GM12872 (cell line): ENCODE data around the gene ASB12.

Source experiments
- TF ChIP-seq, protein P1 (sequence below): IDR thresholded peaks from 3 replicates; pipeline ENCODE4 v1.5.1; 2011; ENCODE audit warnings: low read depth, mild to moderate bottlenecking, low read length, moderate library complexity; ENCODE audit not compliant: insufficient read depth

ASB12 gene

DNA sequence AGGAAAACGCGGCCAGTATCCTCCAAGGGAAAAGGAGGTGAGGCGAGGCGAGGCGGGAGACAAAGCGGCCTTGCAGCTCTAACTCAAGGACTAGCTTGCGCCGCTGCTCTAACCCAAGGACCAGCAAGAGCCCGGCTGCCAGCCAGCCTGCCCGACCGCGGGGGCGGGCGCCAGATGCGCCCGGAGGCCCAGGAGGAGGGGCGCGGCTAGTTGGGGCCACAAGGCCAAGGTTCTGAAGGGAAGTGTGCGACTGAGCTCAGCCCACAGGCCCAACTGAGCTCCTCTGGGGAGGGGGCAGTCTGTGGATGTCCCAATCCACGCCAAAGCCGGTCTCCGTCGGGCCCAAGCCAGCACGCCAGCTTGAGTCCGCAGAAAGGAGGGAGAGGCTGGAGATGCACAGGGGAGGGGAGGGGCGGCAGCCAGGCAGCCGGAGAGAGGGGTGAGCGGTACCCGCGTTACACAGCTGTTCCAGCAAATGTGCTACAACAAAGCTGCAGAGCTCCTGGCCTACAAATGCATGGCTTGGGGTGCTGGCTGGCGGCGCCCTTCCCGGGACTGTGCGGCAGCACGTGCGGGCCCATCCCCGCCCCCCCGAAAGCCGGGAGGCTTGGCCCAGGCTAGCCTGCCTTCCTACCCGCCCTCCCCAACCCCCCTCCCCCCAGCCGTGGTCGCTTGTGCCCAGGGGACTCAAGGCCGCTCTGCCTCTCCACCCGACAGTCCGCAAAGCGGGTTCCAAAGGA, 25.5 kb downstream of the ASB12 start:
- TF ChIP-seq, protein P1, sequence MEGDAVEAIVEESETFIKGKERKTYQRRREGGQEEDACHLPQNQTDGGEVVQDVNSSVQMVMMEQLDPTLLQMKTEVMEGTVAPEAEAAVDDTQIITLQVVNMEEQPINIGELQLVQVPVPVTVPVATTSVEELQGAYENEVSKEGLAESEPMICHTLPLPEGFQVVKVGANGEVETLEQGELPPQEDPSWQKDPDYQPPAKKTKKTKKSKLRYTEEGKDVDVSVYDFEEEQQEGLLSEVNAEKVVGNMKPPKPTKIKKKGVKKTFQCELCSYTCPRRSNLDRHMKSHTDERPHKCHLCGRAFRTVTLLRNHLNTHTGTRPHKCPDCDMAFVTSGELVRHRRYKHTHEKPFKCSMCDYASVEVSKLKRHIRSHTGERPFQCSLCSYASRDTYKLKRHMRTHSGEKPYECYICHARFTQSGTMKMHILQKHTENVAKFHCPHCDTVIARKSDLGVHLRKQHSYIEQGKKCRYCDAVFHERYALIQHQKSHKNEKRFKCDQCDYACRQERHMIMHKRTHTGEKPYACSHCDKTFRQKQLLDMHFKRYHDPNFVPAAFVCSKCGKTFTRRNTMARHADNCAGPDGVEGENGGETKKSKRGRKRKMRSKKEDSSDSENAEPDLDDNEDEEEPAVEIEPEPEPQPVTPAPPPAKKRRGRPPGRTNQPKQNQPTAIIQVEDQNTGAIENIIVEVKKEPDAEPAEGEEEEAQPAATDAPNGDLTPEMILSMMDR: no peak

DNA sequence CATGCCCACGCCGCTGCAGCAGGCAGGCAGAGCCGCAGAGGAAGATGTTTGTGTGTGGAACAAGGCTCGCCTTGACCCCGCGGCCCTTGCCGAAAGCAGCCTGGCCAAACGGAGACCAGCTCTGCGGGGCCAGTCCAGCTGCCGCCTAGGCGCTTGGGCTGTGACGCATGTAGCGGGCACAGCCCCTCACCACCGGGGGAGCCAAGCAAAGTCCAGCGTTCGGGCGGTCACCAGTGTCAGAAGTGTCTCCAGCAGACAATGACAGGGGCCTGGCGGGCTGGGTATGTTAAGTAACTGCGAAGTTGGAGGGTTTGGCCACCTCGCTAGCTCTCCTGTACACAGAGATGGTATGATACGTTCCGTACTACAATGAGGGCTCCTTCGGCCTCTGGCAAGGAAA, 26.2 kb downstream of the ASB12 start:
- TF ChIP-seq, protein P1: no peak

DNA sequence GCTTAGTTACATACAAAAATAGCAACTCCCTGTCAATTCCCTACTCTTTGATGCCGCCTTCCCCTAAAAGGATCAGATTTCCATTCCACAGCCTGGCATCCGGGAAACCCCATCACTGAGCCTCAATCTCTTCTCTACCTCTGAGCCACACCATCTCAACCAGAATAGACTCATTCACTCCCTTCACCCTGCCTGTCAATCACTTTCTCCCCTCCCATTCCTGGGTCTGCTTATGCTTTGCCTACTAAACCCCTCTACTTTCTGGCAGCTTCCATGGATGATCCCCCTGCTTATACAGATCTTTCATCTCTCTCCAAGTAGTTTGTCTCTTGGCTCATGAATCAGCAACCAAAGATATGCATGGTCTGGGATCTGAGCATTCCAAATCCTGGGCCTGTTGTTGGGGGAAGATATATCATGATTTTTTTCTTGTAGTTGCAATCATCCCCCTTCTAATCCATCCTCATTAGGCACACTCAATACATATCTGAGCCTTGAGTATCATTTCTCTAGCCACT, 27.5 kb downstream of the ASB12 start:
- TF ChIP-seq, protein P1: no peak

DNA sequence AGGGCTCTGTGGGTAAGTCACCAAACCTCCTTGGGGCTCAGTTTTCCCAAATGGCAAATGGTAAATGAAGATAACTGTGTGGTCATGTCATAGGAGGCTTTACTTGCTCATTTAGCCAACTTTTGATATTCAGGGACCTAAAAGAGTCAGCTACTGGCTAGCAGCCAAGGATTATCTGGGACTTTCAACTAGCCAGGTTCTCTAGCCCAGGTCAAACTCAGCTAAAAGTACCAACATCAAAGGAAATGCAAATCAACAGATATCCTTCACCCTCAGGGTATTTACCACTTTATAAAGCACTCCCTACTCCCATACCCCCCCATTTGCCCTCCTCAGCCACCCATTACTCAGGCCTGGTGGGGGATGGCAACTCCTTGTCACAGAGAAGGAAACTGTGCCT, 32.4 kb downstream of the ASB12 start:
- TF ChIP-seq, protein P1: no peak

DNA sequence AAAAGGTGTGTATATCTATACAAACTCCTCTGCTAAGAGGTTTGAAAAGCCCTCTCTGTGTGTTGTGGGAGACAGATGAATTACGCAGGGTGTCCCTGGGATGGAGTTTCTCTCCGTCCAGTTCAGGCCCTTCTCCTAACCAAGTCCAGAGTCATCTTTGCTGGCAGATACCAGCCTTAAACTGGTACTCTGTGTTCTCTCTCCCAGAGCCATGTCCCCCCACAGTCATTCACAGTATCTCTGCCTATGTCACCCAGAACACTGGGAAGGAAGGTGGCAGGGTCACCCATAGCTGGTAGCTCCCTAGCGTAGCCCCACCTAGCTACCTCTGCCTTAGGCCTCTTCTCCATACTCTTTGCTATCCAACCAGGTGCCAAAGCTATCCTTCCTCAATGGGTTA, 33.8 kb downstream of the ASB12 start:
- TF ChIP-seq, protein P1: no peak

DNA sequence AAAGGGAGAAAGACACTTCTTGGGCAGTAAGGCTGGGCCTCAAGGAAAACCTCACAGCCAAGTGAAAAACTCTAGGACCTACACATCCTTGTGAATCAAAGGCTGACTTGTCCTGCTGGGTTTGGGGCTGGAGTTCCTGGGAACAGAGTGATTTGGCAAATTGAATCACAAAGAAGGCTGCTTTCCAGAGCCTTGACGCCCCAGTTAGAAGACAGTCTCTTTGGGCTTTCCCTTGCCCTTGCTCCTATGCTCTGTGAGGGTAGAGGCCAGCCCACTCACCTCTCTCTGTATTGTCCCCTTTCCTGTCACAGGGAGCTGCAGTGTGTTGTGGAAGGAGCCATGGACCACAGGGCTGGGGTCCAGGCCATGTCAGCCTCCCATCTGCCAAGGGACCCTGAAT, 34.5 kb downstream of the ASB12 start:
- TF ChIP-seq, protein P1: no peak

DNA sequence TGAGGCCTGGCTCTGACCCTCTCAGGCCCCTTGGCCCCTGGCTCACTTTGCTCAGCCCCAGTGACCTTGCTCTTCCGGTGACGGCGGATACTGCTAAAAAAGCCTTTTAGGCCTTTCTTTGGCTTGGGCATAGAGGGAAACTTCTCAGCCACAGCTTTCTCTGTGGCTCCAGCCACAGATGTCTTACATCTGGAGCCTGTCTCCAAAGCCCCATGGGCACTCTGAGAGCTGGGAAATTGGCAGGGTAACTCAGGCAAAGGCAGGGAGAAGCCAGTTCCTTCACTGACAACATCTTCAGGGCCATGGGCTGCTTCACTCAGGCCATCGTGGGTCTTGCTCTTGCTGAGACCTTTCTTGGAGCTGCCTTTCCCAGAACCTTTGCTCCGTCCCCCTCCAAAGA, 37.7 kb downstream of the ASB12 start:
- TF ChIP-seq, protein P1: no peak
